ENCODE data around the gene CAPN10.

GRCh38 chr2:240620859-240621258 is 34.3 kb downstream of the CAPN10 start:
- TF ChIP-seq, protein P1, sequence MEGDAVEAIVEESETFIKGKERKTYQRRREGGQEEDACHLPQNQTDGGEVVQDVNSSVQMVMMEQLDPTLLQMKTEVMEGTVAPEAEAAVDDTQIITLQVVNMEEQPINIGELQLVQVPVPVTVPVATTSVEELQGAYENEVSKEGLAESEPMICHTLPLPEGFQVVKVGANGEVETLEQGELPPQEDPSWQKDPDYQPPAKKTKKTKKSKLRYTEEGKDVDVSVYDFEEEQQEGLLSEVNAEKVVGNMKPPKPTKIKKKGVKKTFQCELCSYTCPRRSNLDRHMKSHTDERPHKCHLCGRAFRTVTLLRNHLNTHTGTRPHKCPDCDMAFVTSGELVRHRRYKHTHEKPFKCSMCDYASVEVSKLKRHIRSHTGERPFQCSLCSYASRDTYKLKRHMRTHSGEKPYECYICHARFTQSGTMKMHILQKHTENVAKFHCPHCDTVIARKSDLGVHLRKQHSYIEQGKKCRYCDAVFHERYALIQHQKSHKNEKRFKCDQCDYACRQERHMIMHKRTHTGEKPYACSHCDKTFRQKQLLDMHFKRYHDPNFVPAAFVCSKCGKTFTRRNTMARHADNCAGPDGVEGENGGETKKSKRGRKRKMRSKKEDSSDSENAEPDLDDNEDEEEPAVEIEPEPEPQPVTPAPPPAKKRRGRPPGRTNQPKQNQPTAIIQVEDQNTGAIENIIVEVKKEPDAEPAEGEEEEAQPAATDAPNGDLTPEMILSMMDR (IDR thresholded peaks at IDR 0.05; ENCODE audit: poor library complexity): no peak
- TF ChIP-seq EZH2phosphoT487 (IDR thresholded peaks at IDR 0.05; ENCODE audit: low read depth, severe bottlenecking, unreplicated experiment): no peak
- TF ChIP-seq EZH2 (IDR thresholded peaks at IDR 0.05; ENCODE audit: borderline replicate concordance): no peak
